HepG2 (cell line): Measurements from ENCODE around the gene RGS14. TPM values are rescaled to one million over a fixed set of nuclear protein-coding genes. Genes with fewer than 3 reads are reported as not detected.

Experiments used
- ATF7 ChIP-seq, 2 experiments: fragments of 450-650 bp in 1 of 2; sonication (generic) in 1 of 2; formaldehyde crosslinking in 1 of 2; IDR thresholded peaks; 2 replicates each; pipeline versions ENCODE4 v1.4.0 to v1.6.1; 2016 to 2020; ENCODE audit warnings: antibody characterized with exemption in 1 of 2, mild to moderate bottlenecking in 1 of 2, missing genetic modification reagents in 1 of 2
- GZF1 ChIP-seq: sonication (generic); formaldehyde crosslinking; IDR thresholded peaks from 2 replicates; pipeline ENCODE4 v1.5.1; 2020; ENCODE audit warnings: mild to moderate bottlenecking, missing genetic modification reagents
- HNF1B ChIP-seq: sonication (generic); formaldehyde crosslinking; IDR thresholded peaks from 2 replicates; pipeline ENCODE4 v1.5.1; 2020; ENCODE audit warnings: mild to moderate bottlenecking, moderate library complexity, missing genetic modification reagents
- HOXA3 ChIP-seq: sonication (generic); formaldehyde crosslinking; IDR thresholded peaks from 2 replicates; pipeline ENCODE4 v1.5.0; 2020; ENCODE audit warnings: missing genetic modification reagents
- MNT ChIP-seq: fragments of 450-650 bp; IDR thresholded peaks from 2 replicates; pipeline ENCODE4 v1.6.1; 2016
- MYC ChIP-seq: sonication (generic); formaldehyde crosslinking; IDR thresholded peaks from 2 replicates; pipeline ENCODE4 v1.9.0; 2021; ENCODE audit warnings: missing genetic modification reagents, borderline replicate concordance
- RAD21 ChIP-seq: fragments of 450-650 bp; formaldehyde crosslinking; IDR thresholded peaks from 2 replicates; pipeline ENCODE4 v1.5.0; 2020; ENCODE audit warnings: mild to moderate bottlenecking
- RAD51 ChIP-seq: fragments of 450-650 bp; IDR thresholded peaks from 2 replicates; pipeline ENCODE4 v1.6.1; 2016; ENCODE audit warnings: borderline replicate concordance
- RORA ChIP-seq: sonication (generic); formaldehyde crosslinking; IDR thresholded peaks from 2 replicates; pipeline ENCODE4 v1.5.0; 2020; ENCODE audit warnings: mild to moderate bottlenecking, missing genetic modification reagents, moderate library complexity
- SMC3 ChIP-seq: IDR thresholded peaks from 2 replicates; pipeline ENCODE4 v1.6.1; 2011; ENCODE audit warnings: low read length, improper control_type of control experiment
- SRSF4 ChIP-seq: fragments of 200-400 bp; formaldehyde crosslinking; IDR thresholded peaks from one replicate; pipeline ENCODE4 v1.6.1; 2018; ENCODE audit warnings: mild to moderate bottlenecking, low read depth, low read length, moderate library complexity; ENCODE audit not compliant: poor library complexity, severe bottlenecking
- SSRP1 ChIP-seq: IDR thresholded peaks from 2 replicates; pipeline ENCODE4 v1.6.1; 2016; ENCODE audit warnings: control low read depth
- ZBTB3 ChIP-seq: sonication (generic); formaldehyde crosslinking; IDR thresholded peaks from 2 replicates; pipeline ENCODE4 v1.4.0; 2020; ENCODE audit warnings: low read depth, mild to moderate bottlenecking, moderate library complexity, missing genetic modification reagents, borderline replicate concordance
- ZFP36L2 ChIP-seq: sonication (generic); formaldehyde crosslinking; IDR thresholded peaks from 2 replicates; pipeline ENCODE4 v1.4.0; 2020; ENCODE audit warnings: missing genetic modification reagents
- ZNF30 ChIP-seq: sonication (generic); formaldehyde crosslinking; IDR thresholded peaks from 2 replicates; pipeline ENCODE4 v1.5.0; 2020; ENCODE audit warnings: mild to moderate bottlenecking, missing genetic modification reagents
- ZNF33A ChIP-seq: sonication (generic); formaldehyde crosslinking; IDR thresholded peaks from 2 replicates; pipeline ENCODE4 v1.5.1; 2020; ENCODE audit warnings: missing genetic modification reagents, mild to moderate bottlenecking, moderate library complexity, borderline replicate concordance
- ZNF546 ChIP-seq: sonication (generic); formaldehyde crosslinking; conservative IDR thresholded peaks from 2 replicates; pipeline ENCODE4 v1.8.1; 2023; ENCODE audit warnings: mild to moderate bottlenecking, missing genetic modification reagents
- polyA plus RNA-seq, 8 experiments: library from polyadenylated mRNA; depleted of rRNA in 3 of 8; stranded (reverse) in 7 of 8; unstranded in 1 of 8; fragments of >200 nt; fragmentation: Illumina TruSeq in 4 of 8; extraction: Trizol in 4 of 8; gene quantifications; 2 replicates each; pipeline versions ENCODE4 v1.2.1 to v1.2.3, GENCODE V29; 2011 to 2016; ENCODE audit warnings: low read depth in 4 of 8, missing spikeins in 1 of 8, mixed read lengths in 1 of 8; ENCODE audit not compliant: insufficient read depth in 1 of 8
- total RNA-seq, 5 experiments: library from RNA; depleted of rRNA; stranded (reverse); fragments of >200 nt; fragmentation: Illumina TruSeq; extraction: Trizol; gene quantifications; 2 replicates each; pipeline ENCODE4 v1.2.3, GENCODE V29; 2016; ENCODE audit warnings: low read depth in 1 of 5
- TF ChIP-seq, protein P1 (sequence below): sonication (generic); formaldehyde crosslinking; IDR thresholded peaks from 2 replicates; pipeline ENCODE4 v1.5.1; 2020; ENCODE audit warnings: missing genetic modification reagents, mild to moderate bottlenecking, borderline replicate concordance
- TF ChIP-seq, protein P2 (sequence below): IDR thresholded peaks from 2 replicates; pipeline ENCODE4 v1.6.1; 2012; ENCODE audit warnings: inconsistent platforms
- TF ChIP-seq, protein P3 (sequence below), 2 experiments: sonication (generic) in 1 of 2; formaldehyde crosslinking in 1 of 2; IDR thresholded peaks; 2 replicates each; pipeline versions ENCODE4 v1.4.0 to v1.6.1; 2018 to 2020; ENCODE audit warnings: missing genetic modification reagents in 2 of 2, borderline replicate concordance in 1 of 2, low read depth in 1 of 2, mild to moderate bottlenecking in 1 of 2, missing biosample characterization in 1 of 2
- TF ChIP-seq, protein P4 (sequence below): sonication (generic); formaldehyde crosslinking; IDR thresholded peaks from 2 replicates; pipeline ENCODE4 v1.8.1; 2022; ENCODE audit warnings: low read depth, mild to moderate bottlenecking, missing genetic modification reagents

RGS14 gene
- total and polyA plus RNA-seq, 2 of the 13 experiments (the other 11 are each of a cell fraction or from before 2014, with no cell fraction given): 11.1 to 17.2 TPM

GRCh38 chr5:177336112-177336511 is 21.6 kb upstream of the RGS14 start (continued):
- TF ChIP-seq MYC (CRISPR knock-in tag): peak; percentile 21; the same call in 1 of the 2 replicates
- TF ChIP-seq RAD51: no peak
- TF ChIP-seq ZNF30 (CRISPR knock-in tag): no peak
- TF ChIP-seq HNF1B (CRISPR knock-in tag): no peak
- 0 out of 2 replicates have a peak, but pooled peaks have one; percentile 21 for TF ChIP-seq HOXA3 (CRISPR knock-in tag)
- no peak for TF ChIP-seq ZFP36L2 (CRISPR knock-in tag)
- TF ChIP-seq ZNF546: no peak
- TF ChIP-seq, protein P1, sequence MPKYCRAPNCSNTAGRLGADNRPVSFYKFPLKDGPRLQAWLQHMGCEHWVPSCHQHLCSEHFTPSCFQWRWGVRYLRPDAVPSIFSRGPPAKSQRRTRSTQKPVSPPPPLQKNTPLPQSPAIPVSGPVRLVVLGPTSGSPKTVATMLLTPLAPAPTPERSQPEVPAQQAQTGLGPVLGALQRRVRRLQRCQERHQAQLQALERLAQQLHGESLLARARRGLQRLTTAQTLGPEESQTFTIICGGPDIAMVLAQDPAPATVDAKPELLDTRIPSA (CRISPR knock-in tag): no peak
- TF ChIP-seq, protein P2, sequence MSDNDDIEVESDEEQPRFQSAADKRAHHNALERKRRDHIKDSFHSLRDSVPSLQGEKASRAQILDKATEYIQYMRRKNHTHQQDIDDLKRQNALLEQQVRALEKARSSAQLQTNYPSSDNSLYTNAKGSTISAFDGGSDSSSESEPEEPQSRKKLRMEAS: peak; percentile 22; the same call in 1 of the 2 replicates
- peak; percentile 87 for TF ChIP-seq RAD21 (CRISPR knock-in tag)
- TF ChIP-seq, protein P3, sequence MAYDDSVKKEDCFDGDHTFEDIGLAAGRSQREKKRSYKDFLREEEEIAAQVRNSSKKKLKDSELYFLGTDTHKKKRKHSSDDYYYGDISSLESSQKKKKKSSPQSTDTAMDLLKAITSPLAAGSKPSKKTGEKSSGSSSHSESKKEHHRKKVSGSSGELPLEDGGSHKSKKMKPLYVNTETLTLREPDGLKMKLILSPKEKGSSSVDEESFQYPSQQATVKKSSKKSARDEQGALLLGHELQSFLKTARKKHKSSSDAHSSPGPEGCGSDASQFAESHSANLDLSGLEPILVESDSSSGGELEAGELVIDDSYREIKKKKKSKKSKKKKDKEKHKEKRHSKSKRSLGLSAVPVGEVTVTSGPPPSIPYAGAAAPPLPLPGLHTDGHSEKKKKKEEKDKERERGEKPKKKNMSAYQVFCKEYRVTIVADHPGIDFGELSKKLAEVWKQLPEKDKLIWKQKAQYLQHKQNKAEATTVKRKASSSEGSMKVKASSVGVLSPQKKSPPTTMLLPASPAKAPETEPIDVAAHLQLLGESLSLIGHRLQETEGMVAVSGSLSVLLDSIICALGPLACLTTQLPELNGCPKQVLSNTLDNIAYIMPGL (CRISPR knock-in tag; IDR thresholded peaks at IDR 0.05; ENCODE audit: borderline replicate concordance in 1 of 2, low read depth in 1 of 2): 0 out of 4 replicates have a peak, but pooled peaks of 1 of the 2 experiments have one; percentile 25
- no peak for TF ChIP-seq SSRP1
- no peak for TF ChIP-seq RORA (CRISPR knock-in tag)
- no peak for TF ChIP-seq MNT
- no peak for TF ChIP-seq ATF7 (IDR thresholded peaks at IDR 0.05)
- no peak for TF ChIP-seq ATF7 (CRISPR knock-in tag; IDR thresholded peaks at IDR 0.05)
- no peak for TF ChIP-seq ZBTB3 (CRISPR knock-in tag)
- TF ChIP-seq SRSF4: no peak
- TF ChIP-seq ZNF33A: no peak
- TF ChIP-seq, protein P4, sequence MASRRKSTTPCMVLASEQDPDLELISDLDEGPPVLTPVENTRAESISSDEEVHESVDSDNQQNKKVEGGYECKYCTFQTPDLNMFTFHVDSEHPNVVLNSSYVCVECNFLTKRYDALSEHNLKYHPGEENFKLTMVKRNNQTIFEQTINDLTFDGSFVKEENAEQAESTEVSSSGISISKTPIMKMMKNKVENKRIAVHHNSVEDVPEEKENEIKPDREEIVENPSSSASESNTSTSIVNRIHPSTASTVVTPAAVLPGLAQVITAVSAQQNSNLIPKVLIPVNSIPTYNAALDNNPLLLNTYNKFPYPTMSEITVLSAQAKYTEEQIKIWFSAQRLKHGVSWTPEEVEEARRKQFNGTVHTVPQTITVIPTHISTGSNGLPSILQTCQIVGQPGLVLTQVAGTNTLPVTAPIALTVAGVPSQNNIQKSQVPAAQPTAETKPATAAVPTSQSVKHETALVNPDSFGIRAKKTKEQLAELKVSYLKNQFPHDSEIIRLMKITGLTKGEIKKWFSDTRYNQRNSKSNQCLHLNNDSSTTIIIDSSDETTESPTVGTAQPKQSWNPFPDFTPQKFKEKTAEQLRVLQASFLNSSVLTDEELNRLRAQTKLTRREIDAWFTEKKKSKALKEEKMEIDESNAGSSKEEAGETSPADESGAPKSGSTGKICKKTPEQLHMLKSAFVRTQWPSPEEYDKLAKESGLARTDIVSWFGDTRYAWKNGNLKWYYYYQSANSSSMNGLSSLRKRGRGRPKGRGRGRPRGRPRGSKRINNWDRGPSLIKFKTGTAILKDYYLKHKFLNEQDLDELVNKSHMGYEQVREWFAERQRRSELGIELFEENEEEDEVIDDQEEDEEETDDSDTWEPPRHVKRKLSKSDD (CRISPR knock-in tag): no peak
- no peak for TF ChIP-seq GZF1
- TF ChIP-seq SMC3: peak; percentile 23; the same call in 1 of the 2 replicates
